Bronchial epithelial cell (primary cell): ENCODE measurements around the gene DPF3. TPM values are rescaled to one million over a fixed set of nuclear protein-coding genes. Genes with fewer than 3 reads are reported as not detected.
A peak's percentile ranks its signal among the peaks of the same experiment; 100 is the strongest.

Experiments
- DNase-seq: peaks from one replicate; pipeline ENCODE4 v3.0.0-alpha.2; 2010; ENCODE audit warnings: low read depth
- FAIRE-seq: peaks from 2 replicates; lab custom pipeline; 2011; peaks lifted over from hg19 to GRCh38; lab: Jason Lieb, UNC
- H3K27me3 ChIP-seq: 2 replicates; pipeline ENCODE4 v1.5.1; 2011; ENCODE audit warnings: low read length; ENCODE audit not compliant: control insufficient read depth, insufficient read depth
- H3K36me3 ChIP-seq: 2 replicates; pipeline ENCODE4 v1.5.1; 2011; ENCODE audit warnings: low read length; ENCODE audit not compliant: control insufficient read depth, insufficient read depth
- H3K4me3 ChIP-seq: 2 replicates; pipeline ENCODE4 v1.5.1; 2011; ENCODE audit warnings: mild to moderate bottlenecking, low read depth, low read length, control low read depth
- CTCF ChIP-seq: IDR thresholded peaks from 2 replicates; pipeline ENCODE4 v1.5.1; 2011; ENCODE audit warnings: mild to moderate bottlenecking, moderate library complexity, low read length, control low read depth, inconsistent platforms; ENCODE audit not compliant: insufficient read depth, severe bottlenecking
- total RNA-seq: library from RNA; depleted of rRNA; stranded (reverse); fragments of >200 nt; gene quantifications from 2 replicates; pipeline ENCODE4 v1.2.1, GENCODE V29; 2014

The DPF3 gene
- total RNA-seq, 1 donor from 2014 or later, result not detected

- Histone ChIP-seq H3K27me3 (no peaks in the 10 kb centered on the region), H3K4me3 (no peak overlapping the region), H3K36me3 (no peaks in the 10 kb centered on the region)
- DNase-seq, result no peak
- no peak for FAIRE-seq
- TF ChIP-seq CTCF, result no peak
These were observed 49.4 kb downstream of the DPF3 start for GRCh38 chr14:72844524-72844923.

- H3K4me3 ChIP-seq, result no peak overlapping the region
- no peak for DNase-seq
- no peak for TF ChIP-seq CTCF
- no peaks in the 10 kb centered on the region for H3K27me3 ChIP-seq
- no peak for FAIRE-seq
- H3K36me3 ChIP-seq, result no peaks in the 10 kb centered on the region
These were observed 53.9 kb downstream of the DPF3 start for GRCh38 chr14:72839753-72840607.

GRCh38 chr14:72839351-72839750, 54.5 kb downstream of the DPF3 start:
- no peak for FAIRE-seq
- DNase-seq, result no peak
- no peak overlapping the region for H3K4me3 ChIP-seq
- H3K27me3 ChIP-seq, result no peaks in the 10 kb centered on the region
- no peak for TF ChIP-seq CTCF
- no peaks in the 10 kb centered on the region for H3K36me3 ChIP-seq

- Histone ChIP-seq H3K4me3 (no peak overlapping the region), H3K36me3 (no peaks in the 10 kb centered on the region), H3K27me3 (no peaks in the 10 kb centered on the region)
- DNase-seq (no peak), FAIRE-seq (no peak)
- TF ChIP-seq CTCF, result no peak
These were observed 57.8 kb downstream of the DPF3 start for GRCh38 chr14:72836085-72836484.

- FAIRE-seq (peak; percentile 7), DNase-seq (no peak)
- no peaks in the 10 kb centered on the region for H3K27me3 ChIP-seq
- no peak for TF ChIP-seq CTCF
- no peaks in the 10 kb centered on the region for H3K36me3 ChIP-seq
- no peak overlapping the region for H3K4me3 ChIP-seq
These were observed 60.7 kb downstream of the DPF3 start for GRCh38 chr14:72833174-72833573.
